Raji (cell line): ENCODE data around the gene RNGTT.

Source experiments
- POLR2A ChIP-seq: IDR thresholded peaks from 2 replicates; pipeline ENCODE4 v1.6.1; 2011; ENCODE audit warnings: low read depth, low read length, control low read depth; ENCODE audit not compliant: insufficient read depth

RNGTT gene

GRCh38 chr6:88565409-88565811, 398.0 kb downstream of the RNGTT start:
- TF ChIP-seq POLR2A, result no peak

- no peak for TF ChIP-seq POLR2A
Observed at GRCh38 chr6:88563277-88563625, 400.2 kb downstream of the RNGTT start.

GRCh38 chr6:88562353-88563276, 400.8 kb downstream of the RNGTT start:
- TF ChIP-seq POLR2A, result no peak

- no peak for TF ChIP-seq POLR2A
Observed at GRCh38 chr6:88561954-88562315, 401.5 kb downstream of the RNGTT start.

GRCh38 chr6:88561034-88561953, 402.1 kb downstream of the RNGTT start:
- no peak for TF ChIP-seq POLR2A
